IMR-90 (cell line): ENCODE results near the gene AKR1A1.

Experiments
- BHLHE40 ChIP-seq: fragments of 150-350 bp; IDR thresholded peaks from 2 replicates; pipeline ENCODE4 v1.6.1; 2016; ENCODE audit warnings: mild to moderate bottlenecking, low read depth, low read length
- CEBPB ChIP-seq: IDR thresholded peaks from 2 replicates; pipeline ENCODE4 v1.6.1; 2012; ENCODE audit warnings: low read depth, low read length, improper control_type of control experiment
- CHD1 ChIP-seq: IDR thresholded peaks from 2 replicates; pipeline ENCODE4 v1.6.1; 2012; ENCODE audit warnings: low read depth, low read length, improper control_type of control experiment
- CTCF ChIP-seq: conservative IDR thresholded peaks from 2 replicates; pipeline ENCODE4 v1.5.1; 2012; ENCODE audit warnings: mild to moderate bottlenecking, low read depth, low read length, improper control_type of control experiment
- FOS ChIP-seq: fragments of 150-350 bp; IDR thresholded peaks from 2 replicates; pipeline ENCODE4 v1.6.1; 2016; ENCODE audit warnings: low read depth, low read length
- MAZ ChIP-seq: IDR thresholded peaks from 2 replicates; pipeline ENCODE4 v1.6.1; 2012; ENCODE audit warnings: low read depth, mild to moderate bottlenecking, low read length, improper control_type of control experiment, moderate library complexity, borderline replicate concordance
- MXI1 ChIP-seq: IDR thresholded peaks from 2 replicates; pipeline ENCODE4 v1.6.1; 2012; ENCODE audit warnings: low read depth, mild to moderate bottlenecking, low read length, moderate library complexity, borderline replicate concordance
- POLR2A ChIP-seq: IDR thresholded peaks from 2 replicates; pipeline ENCODE4 v1.6.1; 2012; ENCODE audit warnings: mild to moderate bottlenecking, low read depth, low read length
- RAD21 ChIP-seq: IDR thresholded peaks from 2 replicates; pipeline ENCODE4 v1.6.1; 2012; ENCODE audit warnings: low read length, improper control_type of control experiment
- RCOR1 ChIP-seq: IDR thresholded peaks from 2 replicates; pipeline ENCODE4 v1.6.1; 2012; ENCODE audit warnings: mild to moderate bottlenecking, low read length, improper control_type of control experiment; ENCODE audit not compliant: insufficient replicate concordance
- RFX5 ChIP-seq: IDR thresholded peaks from 2 replicates; pipeline ENCODE4 v1.8.0; 2012; ENCODE audit warnings: low read depth, mild to moderate bottlenecking, low read length, moderate library complexity
- TF ChIP-seq, protein P1 (sequence below): fragments of 150-350 bp; IDR thresholded peaks from 2 replicates; pipeline ENCODE4 v1.6.1; 2017; ENCODE audit warnings: mild to moderate bottlenecking, antibody characterized with exemption, low read length, low read depth

DNA sequence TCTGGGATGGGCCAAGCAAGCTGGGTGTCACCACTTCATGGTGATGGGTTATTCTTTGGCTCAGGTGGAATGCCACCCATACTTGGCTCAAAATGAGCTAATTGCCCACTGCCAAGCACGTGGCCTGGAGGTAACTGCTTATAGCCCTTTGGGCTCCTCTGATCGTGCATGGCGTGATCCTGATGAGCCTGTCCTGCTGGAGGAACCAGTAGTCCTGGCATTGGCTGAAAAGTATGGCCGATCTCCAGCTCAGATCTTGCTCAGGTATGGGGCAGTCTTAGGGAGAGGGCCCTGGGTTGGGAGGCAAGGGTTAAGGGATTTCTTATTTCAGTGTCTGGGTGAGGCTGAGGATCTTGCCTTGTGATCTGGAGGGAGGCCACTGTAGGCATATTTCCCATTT is 17.8 kb downstream of the AKR1A1 start:
- TF ChIP-seq CTCF: no peak
- TF ChIP-seq POLR2A: no peak
- TF ChIP-seq CHD1: no peak
- TF ChIP-seq MAZ: no peak
- TF ChIP-seq RCOR1: no peak
- TF ChIP-seq RFX5: no peak
- no peak for TF ChIP-seq CEBPB
- TF ChIP-seq, protein P1, sequence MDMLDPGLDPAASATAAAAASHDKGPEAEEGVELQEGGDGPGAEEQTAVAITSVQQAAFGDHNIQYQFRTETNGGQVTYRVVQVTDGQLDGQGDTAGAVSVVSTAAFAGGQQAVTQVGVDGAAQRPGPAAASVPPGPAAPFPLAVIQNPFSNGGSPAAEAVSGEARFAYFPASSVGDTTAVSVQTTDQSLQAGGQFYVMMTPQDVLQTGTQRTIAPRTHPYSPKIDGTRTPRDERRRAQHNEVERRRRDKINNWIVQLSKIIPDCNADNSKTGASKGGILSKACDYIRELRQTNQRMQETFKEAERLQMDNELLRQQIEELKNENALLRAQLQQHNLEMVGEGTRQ: no peak
- no peak for TF ChIP-seq MXI1
- no peak for TF ChIP-seq RAD21
- TF ChIP-seq BHLHE40: no peak
- TF ChIP-seq FOS: no peak
